ENCODE data around the gene NT5DC3.
A peak's percentile ranks its signal among the peaks of the same experiment; 100 is the strongest.

The NT5DC3 gene

GRCh38 chr12:103840876-103841689, at the start of gene NT5DC3:
TSS of gene NT5DC3 (minus strand) at chr12:103841234. CDS start at chr12:103841156, 78 bp downstream.
- peak; percentile 81 for DNase-seq (ENCODE audit: low spot score)

GRCh38 chr12:103887738-103888137, 46.7 kb upstream of the NT5DC3 start:
- no peak for DNase-seq (ENCODE audit: low spot score)

GRCh38 chr12:103886195-103886797, 45.3 kb upstream of the NT5DC3 start:
- DNase-seq (ENCODE audit: low spot score), result no peak

- DNase-seq (ENCODE audit: low spot score), result peak; percentile 44
Measured at GRCh38 chr12:103884316-103884715, 43.3 kb upstream of the NT5DC3 start.

- DNase-seq (ENCODE audit: low spot score), result no peak
Measured at GRCh38 chr12:103883908-103884307, 42.9 kb upstream of the NT5DC3 start.

- DNase-seq (ENCODE audit: low spot score), result no peak
Measured at GRCh38 chr12:103882861-103883596, 42.0 kb upstream of the NT5DC3 start.

- DNase-seq (ENCODE audit: low spot score), result no peak
Measured at GRCh38 chr12:103881261-103881660, 40.2 kb upstream of the NT5DC3 start.

GRCh38 chr12:103880299-103881142, 39.5 kb upstream of the NT5DC3 start:
- DNase-seq (ENCODE audit: low spot score), result no peak

- DNase-seq (ENCODE audit: low spot score), result no peak
Measured at GRCh38 chr12:103879878-103880277, 38.8 kb upstream of the NT5DC3 start.

- DNase-seq (ENCODE audit: low spot score), result no peak
Measured at GRCh38 chr12:103879048-103879692, 38.1 kb upstream of the NT5DC3 start.

- peak; percentile 70 for DNase-seq (ENCODE audit: low spot score)
Measured at GRCh38 chr12:103877934-103878510, 37.0 kb upstream of the NT5DC3 start.

- no peak for DNase-seq (ENCODE audit: low spot score)
Measured at GRCh38 chr12:103877288-103877687, 36.3 kb upstream of the NT5DC3 start.

GRCh38 chr12:103875666-103876065, 34.6 kb upstream of the NT5DC3 start:
- no peak for DNase-seq (ENCODE audit: low spot score)

- no peak for DNase-seq (ENCODE audit: low spot score)
Measured at GRCh38 chr12:103868215-103868614, 27.2 kb upstream of the NT5DC3 start.

GRCh38 chr12:103865151-103865730, 24.2 kb upstream of the NT5DC3 start:
- no peak for DNase-seq (ENCODE audit: low spot score)

- DNase-seq (ENCODE audit: low spot score), result no peak
Measured at GRCh38 chr12:103864710-103865109, 23.7 kb upstream of the NT5DC3 start.

- DNase-seq (ENCODE audit: low spot score), result no peak
Measured at GRCh38 chr12:103858953-103859601, 18.0 kb upstream of the NT5DC3 start.

GRCh38 chr12:103858335-103858734, 17.3 kb upstream of the NT5DC3 start:
- no peak for DNase-seq (ENCODE audit: low spot score)

GRCh38 chr12:103857164-103857563, 16.1 kb upstream of the NT5DC3 start:
- no peak for DNase-seq (ENCODE audit: low spot score)
